ENCODE data around the gene ADRM1.

Gene ADRM1

DNA sequence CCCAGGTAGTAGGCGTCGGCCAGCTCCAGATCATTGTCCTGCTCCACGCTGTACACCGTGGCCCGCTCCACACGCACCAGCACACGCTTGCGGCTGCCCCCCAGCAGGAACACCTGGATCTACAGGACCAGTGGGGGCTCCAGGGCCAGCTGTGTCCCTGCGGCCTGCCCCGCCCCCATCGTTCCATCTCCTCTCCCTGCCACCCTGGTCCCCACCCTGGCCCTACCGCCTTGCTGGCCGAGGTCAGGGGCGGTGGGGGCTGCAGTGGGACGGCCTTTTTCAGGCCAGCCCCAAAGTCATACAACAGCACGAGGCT is 9.8 kb downstream of the ADRM1 start:
- no peak for DNase-seq

DNA sequence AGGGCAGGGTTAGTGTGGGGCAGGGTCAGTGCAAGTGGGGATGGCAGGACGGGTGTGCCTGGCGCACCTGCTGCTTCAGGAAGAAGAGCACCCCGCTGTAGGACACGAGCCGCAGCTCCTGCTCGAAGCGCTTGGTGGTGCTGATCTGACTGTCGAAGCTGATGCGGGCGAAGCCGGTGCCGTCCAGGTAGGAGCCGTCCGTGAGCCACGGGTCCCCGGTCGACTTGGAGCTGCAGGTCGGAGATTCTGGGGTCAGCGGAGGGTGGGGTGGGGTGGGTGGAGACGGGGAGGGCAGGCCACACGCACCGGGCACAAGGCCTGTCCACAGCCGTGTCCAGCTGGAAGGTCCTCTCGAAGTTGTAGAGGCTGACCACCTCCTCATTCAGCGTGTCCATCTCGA is 10.2 kb downstream of the ADRM1 start:
- DNase-seq: no peak

DNA sequence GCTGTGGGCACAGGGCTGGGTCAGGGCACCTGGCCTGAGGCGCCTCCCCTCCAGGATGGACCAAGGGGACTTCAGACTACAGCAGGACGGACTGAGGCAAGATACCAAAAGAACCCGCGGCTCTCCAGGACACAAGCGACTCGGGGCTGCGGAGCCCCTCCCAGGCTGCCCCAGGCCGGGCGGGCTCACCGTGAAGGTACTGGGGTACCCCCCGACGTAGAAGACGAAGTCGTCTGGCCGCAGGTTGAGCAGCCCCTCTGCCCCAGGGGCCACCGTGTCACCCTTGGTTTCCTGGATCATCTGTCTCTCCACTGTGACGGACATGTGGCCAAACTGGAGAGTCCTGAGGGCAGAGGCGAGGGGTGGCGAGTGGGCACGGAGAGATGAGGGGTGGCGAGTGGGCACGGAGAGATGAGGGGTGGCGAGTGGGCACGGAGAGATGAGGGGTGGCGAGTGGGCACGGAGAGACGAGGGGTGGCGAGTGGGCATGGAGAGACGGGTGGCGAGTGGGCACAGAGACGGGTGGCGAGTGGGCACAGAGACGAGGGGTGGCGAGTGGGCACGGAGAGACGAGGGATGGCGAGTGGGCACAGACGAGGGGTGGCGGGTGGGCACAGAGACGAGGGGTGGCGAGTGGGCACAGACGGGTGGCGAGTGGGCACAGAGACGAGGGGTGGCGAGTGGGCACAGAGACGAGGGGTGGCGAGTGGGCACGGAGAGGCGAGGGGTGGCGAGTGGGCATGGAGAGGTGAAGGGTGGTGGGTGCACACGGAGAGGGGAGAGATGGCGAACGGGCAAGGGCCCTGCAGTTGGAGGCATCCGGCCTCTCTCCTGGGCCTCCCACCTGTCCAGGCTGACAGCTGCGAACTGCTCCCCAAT is 10.9 kb downstream of the ADRM1 start:
- no peak for DNase-seq

DNA sequence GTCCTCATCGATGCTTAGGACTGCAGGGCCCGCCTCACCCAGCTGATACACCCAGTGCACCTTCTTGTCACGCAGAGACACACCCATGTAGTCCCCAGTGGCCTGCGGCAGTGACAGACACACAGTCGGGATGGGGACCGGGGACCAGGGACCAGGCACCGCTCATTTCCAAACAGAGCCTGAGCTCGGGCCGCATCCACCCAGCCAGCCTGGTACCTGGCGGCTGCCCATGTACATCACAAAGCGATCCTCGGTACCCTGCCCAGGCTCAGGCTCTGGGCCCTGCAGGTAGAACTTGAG is 11.5 kb downstream of the ADRM1 start:
- no peak for DNase-seq

DNA sequence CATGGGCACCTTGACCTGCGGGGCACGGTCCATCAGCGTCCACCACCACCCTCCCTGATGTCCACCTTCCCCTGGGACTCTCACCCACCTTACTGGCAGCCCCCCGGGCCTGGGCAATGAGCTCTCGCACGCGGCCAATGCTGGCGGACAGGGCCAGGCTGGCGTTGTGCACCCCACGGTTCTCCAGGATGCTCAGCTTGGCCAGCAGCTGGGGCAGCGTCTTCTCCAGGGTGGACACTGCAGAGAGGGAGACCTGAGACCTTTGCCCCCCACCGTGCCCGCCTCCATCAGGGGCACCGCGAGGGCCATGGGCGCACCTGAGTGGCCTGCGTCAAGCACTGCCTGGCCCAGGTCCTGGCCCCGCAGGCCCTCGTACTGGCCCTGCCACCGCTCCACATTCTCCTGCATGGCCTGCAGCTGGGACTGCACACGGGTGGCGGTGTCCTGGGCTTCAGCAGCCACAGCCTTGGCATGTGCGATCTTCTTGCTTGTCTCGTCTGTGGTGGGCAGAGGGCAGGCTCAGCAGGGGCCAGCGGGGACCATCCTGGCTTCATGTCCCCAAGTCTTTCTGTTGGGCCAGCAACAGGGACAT is 12.0 kb downstream of the ADRM1 start:
- no peak for DNase-seq

DNA sequence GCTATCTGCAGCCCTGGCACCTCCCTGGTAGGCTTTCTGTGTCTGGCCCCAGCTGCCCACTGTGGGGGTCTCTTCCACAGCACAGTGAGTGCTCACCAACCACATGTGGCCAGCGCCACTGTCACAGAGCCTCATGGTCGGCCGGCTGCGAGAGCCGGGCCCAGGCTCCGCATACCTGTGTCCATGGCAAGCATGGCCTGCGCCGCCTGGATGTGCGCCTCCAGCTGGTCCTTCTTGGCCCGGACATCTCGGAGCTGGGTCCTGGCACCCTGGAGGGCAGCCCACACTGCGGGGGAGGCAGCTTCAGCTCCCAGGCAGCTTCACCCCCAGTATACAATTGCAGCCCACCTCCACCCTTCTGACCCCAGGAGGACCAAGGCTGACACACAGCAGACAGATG is 13.0 kb downstream of the ADRM1 start:
- no peak for DNase-seq

DNA sequence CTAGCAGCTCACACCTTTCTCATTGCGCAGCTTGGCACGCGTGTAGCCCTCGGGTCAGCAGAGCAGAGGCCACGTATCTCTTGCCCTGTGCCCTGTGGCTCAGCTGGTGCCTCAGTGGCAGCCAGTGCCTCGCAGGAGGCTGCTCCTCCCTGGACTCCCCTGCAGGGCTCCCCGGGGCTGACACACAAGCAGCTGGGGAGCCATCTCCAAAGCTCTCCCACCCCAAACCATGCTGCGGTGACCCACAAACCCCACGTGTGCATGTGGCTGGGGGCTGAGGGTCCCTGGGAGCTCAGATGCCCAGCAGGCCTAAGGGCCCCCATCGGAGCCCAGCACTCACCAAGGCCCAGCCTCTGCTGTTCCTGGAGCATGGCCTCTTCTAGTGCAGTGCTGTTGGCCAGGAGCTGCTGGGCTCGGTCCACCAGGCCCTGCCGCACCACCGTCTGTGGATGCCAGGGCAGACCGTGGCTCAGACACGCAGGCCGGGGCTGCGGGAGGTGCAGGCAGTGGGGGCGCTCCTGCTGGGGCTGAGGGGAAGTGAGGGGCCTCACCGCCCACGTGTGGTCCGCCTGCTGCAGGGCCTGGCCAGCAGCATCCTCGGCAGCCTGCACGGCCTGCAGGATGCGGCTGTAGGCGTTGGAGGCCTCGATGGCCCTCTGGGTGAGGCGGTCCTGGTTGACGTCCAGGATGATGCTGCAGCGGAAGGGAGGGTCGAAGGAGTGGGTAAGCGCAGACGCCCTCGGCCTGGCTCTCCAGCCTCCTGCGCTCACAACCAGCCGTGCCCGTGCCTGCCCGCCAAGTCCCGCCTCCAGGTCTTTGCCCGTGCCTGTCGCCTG is 13.8 kb downstream of the ADRM1 start:
- DNase-seq: no peak

DNA sequence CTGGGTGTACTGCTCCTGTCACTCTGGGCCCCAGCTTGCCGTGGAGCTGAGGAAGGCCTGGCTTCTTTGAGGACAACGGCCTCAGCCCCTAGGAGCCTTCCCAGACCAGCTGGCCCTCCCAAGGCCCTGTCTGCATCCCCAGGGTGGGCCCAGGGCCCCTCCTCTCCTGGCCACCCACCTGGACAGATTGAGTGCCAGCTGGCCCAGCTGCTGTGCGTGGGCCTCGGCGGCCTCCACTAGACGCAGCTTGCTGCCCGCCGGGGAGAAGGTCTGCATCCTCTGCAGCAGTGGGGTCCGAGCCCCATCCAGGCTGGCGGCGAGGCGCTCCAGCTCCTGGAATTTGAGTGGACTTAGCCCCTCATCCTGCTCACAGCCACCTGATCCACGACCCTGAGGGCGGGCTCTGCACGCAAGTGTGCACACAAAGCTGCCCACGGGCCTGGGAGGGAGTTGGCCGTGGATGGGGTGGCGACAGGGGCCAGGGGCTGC is 14.4 kb downstream of the ADRM1 start:
- no peak for DNase-seq

DNA sequence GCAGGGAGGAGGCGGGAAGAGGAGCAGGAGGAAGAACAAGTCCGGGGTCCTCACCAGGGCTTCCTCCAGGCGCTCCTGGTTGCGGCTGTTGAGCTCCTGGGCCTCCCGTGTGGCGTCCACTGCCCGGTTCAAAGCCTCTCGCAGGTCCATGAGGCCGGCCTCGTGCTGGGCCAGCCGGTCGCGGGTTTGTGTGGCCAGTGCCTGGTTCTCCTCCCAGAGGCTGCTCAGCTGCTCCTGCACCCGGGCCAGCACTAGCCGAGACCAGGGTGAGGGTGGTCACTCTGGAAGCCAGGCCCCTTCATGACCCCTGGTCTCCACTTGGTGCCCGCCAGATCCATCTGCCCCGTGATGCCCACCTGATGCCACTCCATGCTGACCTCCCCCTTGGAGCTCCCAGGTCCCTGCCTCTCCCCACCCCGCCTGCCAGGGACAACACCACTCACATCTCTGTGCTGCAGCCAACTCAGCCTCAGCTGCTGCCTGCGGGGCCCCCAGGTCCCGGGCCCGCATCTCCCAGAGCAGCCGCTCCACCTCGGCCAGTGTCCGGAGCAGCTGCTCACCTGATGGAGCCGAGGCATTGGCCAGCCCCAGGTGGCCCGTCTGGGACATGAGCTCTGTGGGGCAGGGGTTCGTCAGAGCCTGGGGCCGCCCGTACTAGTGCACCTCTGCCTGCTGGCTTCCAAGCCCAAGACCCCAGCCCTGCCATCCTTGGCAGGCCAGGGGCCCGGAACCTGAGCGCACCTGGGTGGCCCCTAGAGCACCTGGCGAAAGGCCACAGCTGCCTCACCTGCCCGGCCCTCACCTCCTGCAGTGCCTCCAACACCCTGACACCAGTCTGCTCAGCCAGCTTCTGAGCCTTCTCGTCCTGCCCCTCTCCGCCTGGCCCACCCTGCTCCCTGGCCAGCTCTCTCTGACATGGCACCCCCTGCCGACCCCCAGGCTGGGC is 15.9 kb downstream of the ADRM1 start:
- DNase-seq: no peak

DNA sequence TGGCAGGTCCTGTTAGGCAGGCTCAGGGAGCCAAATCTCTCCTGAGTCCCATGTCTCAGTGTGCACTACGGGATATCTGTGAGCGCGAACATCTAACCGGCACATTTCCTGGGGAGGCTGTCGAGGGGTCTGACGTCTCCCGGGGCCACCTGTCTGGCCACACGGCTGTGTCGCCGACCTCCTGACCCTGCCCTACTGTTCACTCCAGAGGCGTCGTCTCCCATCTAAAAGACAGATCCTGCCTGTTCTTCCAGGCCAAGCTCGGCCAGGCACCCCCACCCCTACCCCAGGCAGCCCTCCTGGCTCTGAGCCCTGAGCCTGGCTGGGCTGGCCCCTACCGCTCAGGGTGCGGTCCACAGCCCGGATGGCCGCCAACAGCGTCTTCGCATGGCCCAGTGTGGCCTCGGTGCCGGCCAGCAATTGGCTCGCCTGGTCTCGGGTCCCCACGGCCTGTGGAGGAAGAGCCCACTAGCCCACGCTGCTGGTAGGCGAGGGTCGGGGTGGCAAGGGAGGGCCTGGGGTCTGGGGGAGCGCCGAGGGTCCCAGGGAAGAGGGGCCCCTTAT is 16.6 kb downstream of the ADRM1 start:
- DNase-seq: no peak

DNA sequence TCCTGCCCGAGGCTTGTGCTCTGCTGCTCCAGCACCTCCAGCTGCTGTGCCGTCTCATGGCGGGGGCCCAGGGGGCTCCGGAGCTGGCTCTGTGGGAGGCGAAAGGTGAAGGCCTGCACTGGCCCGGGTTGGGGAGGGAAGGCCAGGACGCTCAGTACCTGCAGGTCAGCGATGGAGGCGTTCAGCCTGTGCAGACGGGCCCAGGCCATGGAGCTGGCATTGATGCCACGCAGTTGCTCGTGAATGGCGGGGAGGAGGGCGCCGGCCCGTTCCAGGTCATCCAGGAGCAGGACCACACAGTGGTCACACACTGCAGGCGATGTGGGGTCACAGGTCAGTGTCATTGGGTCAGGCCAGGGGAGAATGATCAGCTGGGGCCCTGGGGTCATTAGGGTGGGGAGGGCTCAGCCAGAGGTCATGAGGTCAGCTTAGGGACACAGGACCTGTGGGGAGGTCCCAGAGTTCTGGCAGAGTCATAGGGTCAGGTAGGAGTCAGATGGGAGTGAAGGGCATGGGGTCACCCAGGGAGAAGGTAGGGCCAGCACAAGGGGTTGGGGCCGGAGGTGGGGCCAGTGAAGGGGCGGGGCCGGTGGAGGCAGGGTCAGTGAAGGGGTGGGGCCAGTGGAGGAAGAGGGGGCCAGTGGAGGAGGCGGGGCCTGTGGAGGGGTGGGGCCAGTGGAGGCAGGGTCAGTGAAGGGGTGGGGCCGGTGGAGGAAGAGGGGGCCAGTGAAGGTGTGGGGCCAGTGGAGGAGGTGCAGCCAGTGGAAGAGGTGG is 18.0 kb downstream of the ADRM1 start:
- DNase-seq: peak; percentile 35

DNA sequence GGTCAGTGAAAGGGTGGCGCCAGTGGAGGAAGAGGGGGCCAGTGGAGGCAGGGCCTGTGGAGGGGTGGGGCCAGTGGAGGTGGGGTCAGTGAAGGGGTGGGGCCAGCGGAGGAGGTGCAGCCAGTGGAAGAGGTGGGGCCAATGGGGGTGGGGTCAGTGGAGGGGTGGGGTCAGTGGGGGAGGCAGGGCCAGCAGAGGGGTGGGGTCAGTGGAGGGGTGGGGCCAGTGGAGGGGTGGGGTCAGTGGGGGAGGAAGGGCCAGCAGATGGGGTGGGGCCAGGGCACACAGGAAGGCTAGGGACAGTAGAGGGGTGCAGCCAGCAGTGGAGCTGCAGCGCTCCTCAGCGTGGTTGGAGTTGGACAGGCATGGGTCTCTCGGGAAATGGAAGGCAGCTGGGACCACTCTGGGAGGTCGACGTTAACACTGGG is 18.7 kb downstream of the ADRM1 start:
- DNase-seq: peak; percentile 40

DNA sequence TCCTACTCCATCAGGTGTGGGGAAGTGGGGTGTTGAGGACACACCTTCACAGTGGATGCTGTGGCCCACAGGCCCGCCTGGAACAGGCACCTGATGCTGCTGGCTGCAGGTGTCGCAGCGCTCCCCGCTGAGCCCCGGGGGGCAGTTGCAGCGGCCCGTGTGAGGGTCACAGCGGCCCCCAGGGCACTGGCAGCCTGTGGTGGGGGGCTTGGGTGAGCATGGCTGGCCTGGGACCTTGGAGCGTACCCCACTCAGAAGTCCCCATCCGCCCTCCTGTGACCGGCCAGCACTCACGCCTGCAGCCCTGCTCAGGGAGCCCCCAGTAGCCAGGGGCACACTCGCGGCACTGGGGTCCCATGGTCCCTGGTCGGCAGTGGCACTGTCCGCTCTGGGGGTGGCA is 19.2 kb downstream of the ADRM1 start:
- no peak for DNase-seq

DNA sequence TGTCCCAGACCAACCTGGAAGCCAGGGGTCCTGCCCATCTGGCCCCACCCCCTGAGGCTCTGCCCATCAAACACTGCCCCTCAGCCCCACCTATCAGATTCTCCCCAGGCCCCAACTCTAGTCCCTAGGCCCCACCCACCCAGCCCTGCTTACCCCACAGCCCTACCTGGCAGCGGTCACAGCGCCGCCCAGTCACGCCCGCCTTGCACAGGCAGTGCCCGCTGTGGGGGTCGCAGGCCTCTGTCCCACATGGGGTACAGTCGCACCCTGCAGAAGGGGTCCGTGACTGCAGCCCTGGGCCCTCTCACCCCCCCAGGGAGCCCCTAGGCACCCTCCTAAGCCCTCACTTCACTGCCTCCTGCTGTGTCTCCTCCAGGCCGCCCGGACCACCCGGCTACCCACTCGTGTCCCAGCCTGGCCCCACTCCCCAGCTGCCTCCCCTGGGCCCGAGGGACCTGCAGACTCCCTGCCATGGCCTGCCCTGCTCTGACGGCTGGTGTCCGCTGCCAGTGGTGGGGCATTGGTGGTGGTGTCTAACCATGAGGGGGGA is 19.8 kb downstream of the ADRM1 start:
- DNase-seq: no peak

DNA sequence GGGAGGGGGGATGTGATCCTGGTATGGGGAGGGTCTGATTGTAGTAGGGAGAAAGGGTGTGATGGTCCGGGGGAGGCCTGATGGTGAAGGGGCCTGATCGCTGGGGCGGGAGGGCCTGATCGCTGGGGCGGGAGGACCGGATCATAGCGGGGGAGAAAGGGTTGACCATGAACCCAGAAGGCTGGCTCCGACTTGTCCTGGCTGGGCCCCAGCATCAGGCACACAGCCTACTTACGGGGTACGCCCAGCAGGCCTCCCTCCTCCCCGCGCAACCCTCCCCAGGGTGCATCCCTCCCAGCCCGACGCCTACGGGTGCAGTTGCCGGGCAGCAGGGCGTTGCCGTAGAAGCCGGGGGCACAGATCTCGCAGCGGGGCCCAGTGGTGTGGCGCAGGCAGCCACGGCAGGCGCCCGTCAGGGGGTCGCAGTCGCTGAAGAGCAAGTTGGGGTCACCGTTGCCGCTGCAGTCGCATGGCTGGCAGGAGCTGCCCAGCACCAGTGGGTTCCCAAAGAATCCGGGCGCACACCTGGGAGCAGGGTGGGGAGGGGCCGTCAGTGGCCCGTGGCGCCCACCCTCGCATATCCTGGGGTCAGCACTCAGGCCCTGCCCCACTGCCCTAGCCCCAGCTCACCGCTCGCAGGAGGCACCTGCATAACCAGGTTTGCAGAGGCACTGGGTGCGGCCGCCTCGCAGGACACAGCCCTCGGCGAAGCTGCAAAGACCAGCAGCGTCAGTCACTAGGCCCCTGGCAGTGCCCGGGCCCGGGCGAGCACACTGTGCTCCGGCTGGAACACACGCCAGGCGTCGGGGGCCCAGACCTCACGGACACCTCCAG is 20.6 kb downstream of the ADRM1 start:
- no peak for DNase-seq

DNA sequence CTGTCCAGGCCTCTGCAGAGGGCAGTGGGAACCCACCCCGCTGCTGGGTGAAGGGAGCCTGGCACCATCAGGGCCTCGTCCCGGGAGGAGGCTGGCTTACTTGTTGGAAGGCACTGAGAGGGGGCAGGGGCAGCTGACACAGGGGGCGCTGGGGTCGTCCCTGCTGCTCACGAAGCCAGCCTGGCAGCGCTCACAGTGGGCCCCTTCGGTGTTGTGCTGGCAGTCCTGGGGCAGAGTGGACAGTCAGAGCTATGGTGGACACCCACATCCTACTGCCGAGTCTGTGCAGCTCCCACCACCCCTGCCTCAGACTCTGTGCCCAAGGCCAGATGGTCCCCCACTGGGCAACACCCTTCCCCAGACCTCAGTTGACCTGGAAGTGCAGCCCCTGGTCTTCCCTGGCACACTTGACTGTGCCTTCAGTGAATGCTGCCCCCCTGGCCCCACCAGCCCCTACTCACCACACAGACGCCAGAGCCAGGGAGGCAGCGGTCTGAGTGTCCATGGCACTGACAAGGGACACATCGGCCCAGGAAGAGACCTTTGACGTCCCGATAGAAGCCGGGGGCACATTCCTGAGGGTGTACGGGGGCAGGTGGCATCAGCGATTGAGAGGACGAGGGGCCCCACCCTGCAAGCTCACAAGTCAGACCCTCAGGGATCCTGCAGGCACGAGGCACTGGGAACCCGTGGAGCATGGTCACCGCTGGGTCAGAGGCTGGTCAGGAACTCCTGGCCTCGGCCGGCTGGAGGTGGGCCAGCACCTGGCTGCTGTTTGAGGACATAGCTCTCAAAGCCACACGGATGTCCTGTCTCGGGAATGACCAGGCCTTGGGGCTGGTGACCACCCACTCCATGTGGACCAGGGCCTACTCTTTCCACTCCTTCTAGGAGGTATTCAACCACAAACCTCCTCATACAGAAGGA is 21.4 kb downstream of the ADRM1 start:
- no peak for DNase-seq

DNA sequence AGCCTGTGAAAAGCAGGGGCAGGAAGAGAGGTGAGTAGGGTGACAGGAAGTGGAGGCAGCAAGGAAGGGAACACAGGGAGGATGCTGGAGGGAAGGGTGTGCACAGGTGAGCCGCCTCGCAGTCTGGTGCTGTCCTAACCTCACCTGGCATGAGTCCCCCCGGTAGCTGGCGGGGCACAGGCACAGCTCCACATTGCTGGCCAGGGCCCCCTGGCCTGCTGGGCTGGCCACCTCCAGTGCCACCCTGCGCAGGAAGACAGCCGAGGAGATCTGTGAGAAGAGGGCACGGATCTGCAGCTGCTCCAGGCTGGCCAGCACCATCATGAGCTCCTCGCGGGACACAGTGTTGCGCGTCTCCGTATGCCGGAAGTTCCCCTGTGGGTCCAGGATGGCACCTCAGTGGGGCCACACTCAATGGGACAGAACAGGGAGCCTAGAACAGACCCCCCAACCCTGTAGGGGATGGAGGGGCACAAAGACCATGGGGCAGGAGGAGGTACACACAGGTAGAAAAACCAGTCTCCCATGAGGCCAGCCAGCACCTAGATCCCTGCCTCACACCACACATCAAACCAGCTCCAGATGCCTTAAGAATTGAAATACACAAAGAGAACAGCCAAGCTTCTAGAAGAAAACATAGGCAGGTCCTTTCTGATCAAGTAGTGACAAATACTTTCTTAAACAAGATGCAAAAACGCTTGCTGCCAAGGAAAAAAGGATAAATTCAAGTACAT is 22.5 kb downstream of the ADRM1 start:
- no peak for DNase-seq

DNA sequence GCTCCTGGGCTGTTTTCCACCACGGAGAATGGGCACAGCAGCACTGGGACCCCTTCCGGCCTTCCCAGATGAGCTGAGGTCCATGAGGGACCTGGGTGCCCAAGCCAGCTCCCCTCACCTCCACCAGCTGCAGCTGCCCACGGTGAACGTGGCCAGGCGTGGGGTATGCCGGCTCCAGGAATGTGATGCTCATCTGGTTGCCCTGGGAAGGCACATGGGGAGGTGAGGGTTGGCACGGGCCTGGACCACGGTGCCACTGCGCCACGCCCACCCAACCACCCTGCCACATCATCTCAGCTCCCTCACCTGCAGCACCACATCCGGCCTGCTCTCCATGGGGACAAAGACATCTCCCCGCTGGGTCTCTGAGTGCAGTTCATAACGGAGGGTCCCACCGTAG is 23.8 kb downstream of the ADRM1 start:
- no peak for DNase-seq
